Liver (tissue), 3 donors: ENCODE results near the gene TAF13.

ENCODE experiments used
- ATF3 ChIP-seq: IDR thresholded peaks from 2 replicates; pipeline ENCODE4 v1.6.1; 2016; ENCODE audit warnings: antibody characterized with exemption
- EGR1 ChIP-seq, 2 donors: IDR thresholded peaks; 2 replicates each; pipeline ENCODE4 v1.6.1; 2016 to 2018; ENCODE audit warnings: antibody characterized with exemption in 2 of 2, low read depth in 2 of 2
- FOXA2 ChIP-seq: IDR thresholded peaks from 2 replicates; pipeline ENCODE4 v1.6.1; 2016; ENCODE audit warnings: antibody characterized with exemption
- GABPA ChIP-seq, 2 donors: IDR thresholded peaks in 1 of 2; conservative IDR thresholded peaks in 1 of 2; 2 replicates each; pipeline ENCODE4 v1.6.1; 2016; ENCODE audit warnings: antibody characterized with exemption in 2 of 2, mild to moderate bottlenecking in 1 of 2, moderate library complexity in 1 of 2
- HNF4A ChIP-seq, 2 donors: conservative IDR thresholded peaks; 2 replicates each; pipeline ENCODE4 v1.6.1; 2016; ENCODE audit warnings: antibody characterized with exemption in 2 of 2, mild to moderate bottlenecking in 2 of 2
- JUND ChIP-seq, 2 donors: IDR thresholded peaks; 2 replicates each; pipeline ENCODE4 v1.6.1; 2016; ENCODE audit warnings: antibody characterized with exemption in 2 of 2
- MAX ChIP-seq: IDR thresholded peaks from 2 replicates; pipeline ENCODE4 v1.6.1; 2016; ENCODE audit warnings: antibody characterized with exemption
- RAD21 ChIP-seq, 2 donors: IDR thresholded peaks; 2 replicates each; pipeline ENCODE4 v1.6.1; 2016; ENCODE audit warnings: antibody characterized with exemption in 2 of 2, mild to moderate bottlenecking in 2 of 2
- REST ChIP-seq: IDR thresholded peaks from 2 replicates; pipeline ENCODE4 v1.6.1; 2016; ENCODE audit warnings: antibody characterized with exemption, mild to moderate bottlenecking
- SP1 ChIP-seq: IDR thresholded peaks from 2 replicates; pipeline ENCODE4 v1.6.1; 2018; ENCODE audit warnings: antibody characterized with exemption, mild to moderate bottlenecking
- TAF1 ChIP-seq: conservative IDR thresholded peaks from 2 replicates; pipeline ENCODE4 v1.6.1; 2016; ENCODE audit warnings: antibody characterized with exemption, mild to moderate bottlenecking
- YY1 ChIP-seq: IDR thresholded peaks from 2 replicates; pipeline ENCODE4 v1.6.1; 2016; ENCODE audit warnings: antibody characterized with exemption, mild to moderate bottlenecking
- TF ChIP-seq, protein P1 (sequence below): fragments of 150-350 bp; IDR thresholded peaks from 2 replicates; pipeline ENCODE4 v1.5.1; 2017; ENCODE audit warnings: improper control_type of control experiment, low read depth, low read length; ENCODE audit not compliant: missing input control
- TF ChIP-seq, protein P2 (sequence below): IDR thresholded peaks from 2 replicates; pipeline ENCODE4 v1.6.1; 2016; ENCODE audit warnings: antibody characterized with exemption
- donor health status: healthy.
- donor health status: healthy.

- TF ChIP-seq, protein P1, sequence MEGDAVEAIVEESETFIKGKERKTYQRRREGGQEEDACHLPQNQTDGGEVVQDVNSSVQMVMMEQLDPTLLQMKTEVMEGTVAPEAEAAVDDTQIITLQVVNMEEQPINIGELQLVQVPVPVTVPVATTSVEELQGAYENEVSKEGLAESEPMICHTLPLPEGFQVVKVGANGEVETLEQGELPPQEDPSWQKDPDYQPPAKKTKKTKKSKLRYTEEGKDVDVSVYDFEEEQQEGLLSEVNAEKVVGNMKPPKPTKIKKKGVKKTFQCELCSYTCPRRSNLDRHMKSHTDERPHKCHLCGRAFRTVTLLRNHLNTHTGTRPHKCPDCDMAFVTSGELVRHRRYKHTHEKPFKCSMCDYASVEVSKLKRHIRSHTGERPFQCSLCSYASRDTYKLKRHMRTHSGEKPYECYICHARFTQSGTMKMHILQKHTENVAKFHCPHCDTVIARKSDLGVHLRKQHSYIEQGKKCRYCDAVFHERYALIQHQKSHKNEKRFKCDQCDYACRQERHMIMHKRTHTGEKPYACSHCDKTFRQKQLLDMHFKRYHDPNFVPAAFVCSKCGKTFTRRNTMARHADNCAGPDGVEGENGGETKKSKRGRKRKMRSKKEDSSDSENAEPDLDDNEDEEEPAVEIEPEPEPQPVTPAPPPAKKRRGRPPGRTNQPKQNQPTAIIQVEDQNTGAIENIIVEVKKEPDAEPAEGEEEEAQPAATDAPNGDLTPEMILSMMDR, result no peak
- TF ChIP-seq MAX (no peak), GABPA (IDR thresholded peaks at IDR 0.05 in 1 of 2, conservative IDR thresholded peaks at IDR 0.05 in 1 of 2) (no peak), YY1 (no peak), TAF1 (no peak), HNF4A (conservative IDR thresholded peaks at IDR 0.05) (no peak), ATF3 (no peak), JUND (IDR thresholded peaks at IDR 0.05) (no peak), REST (no peak), EGR1 (IDR thresholded peaks at IDR 0.05; ENCODE audit: low read depth in 2 of 2) (no peak), RAD21 (IDR thresholded peaks at IDR 0.05) (no peak), FOXA2 (no peak), SP1 (no peak)
- TF ChIP-seq, protein P2, sequence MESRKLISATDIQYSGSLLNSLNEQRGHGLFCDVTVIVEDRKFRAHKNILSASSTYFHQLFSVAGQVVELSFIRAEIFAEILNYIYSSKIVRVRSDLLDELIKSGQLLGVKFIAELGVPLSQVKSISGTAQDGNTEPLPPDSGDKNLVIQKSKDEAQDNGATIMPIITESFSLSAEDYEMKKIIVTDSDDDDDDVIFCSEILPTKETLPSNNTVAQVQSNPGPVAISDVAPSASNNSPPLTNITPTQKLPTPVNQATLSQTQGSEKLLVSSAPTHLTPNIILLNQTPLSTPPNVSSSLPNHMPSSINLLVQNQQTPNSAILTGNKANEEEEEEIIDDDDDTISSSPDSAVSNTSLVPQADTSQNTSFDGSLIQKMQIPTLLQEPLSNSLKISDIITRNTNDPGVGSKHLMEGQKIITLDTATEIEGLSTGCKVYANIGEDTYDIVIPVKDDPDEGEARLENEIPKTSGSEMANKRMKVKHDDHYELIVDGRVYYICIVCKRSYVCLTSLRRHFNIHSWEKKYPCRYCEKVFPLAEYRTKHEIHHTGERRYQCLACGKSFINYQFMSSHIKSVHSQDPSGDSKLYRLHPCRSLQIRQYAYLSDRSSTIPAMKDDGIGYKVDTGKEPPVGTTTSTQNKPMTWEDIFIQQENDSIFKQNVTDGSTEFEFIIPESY, result no peak
Observed at GRCh38 chr1:109111386-109112055, 35.7 kb upstream of the TAF13 start.
